Upper lobe of right lung (tissue), 1 donor: ENCODE data around the gene B3GALT5. TPM values are rescaled to one million over a fixed set of nuclear protein-coding genes. Genes with fewer than 3 reads are reported as not detected.
A peak's percentile ranks its signal among the peaks of the same experiment; 100 is the strongest.

ENCODE experiments used
- ATAC-seq: fragments of 200-7000 bp; cut with Tn5 transposase; one replicate; pipeline ENCODE4 v1.9.1; 2020; ENCODE audit warnings: mild to moderate bottlenecking, moderate library complexity
- DNase-seq: peaks from one replicate; pipeline ENCODE4 v3.0.0-alpha.2; 2020
- H3K27ac ChIP-seq: fragments of 200-600 bp; one replicate; pipeline ENCODE4 v1.8.0; 2022
- H3K27me3 ChIP-seq: fragments of 200-600 bp; one replicate; pipeline ENCODE4 v1.8.0; 2022; ENCODE audit warnings: mild to moderate bottlenecking
- H3K36me3 ChIP-seq: fragments of 200-600 bp; one replicate; pipeline ENCODE4 v1.8.0; 2022
- H3K4me1 ChIP-seq: fragments of 200-600 bp; one replicate; pipeline ENCODE4 v1.8.0; 2022
- H3K4me3 ChIP-seq: fragments of 200-600 bp; one replicate; pipeline ENCODE4 v1.8.0; 2022; ENCODE audit warnings: mild to moderate bottlenecking
- H3K9me3 ChIP-seq: fragments of 200-600 bp; one replicate; pipeline ENCODE4 v1.8.0; 2022
- intact Hi-C: fragments of 100-400 bp; cut with DNase I; formaldehyde crosslinking; loops from one replicate; pipeline ENCODE4 v1.11.0; 2022
- total RNA-seq: library from RNA; stranded (reverse); fragmentation: NEBNext Ultra II Directional; extraction: Animal tissue kit (Norgen Biotek cat#: 25700); gene quantifications from one replicate; pipeline ENCODE4 v1.2.1, GENCODE V29; 2021
- TF ChIP-seq, protein P1 (sequence below): fragments of 200-600 bp; IDR thresholded peaks from one replicate; pipeline ENCODE4 v1.8.0; 2022; ENCODE audit warnings: antibody characterized with exemption
- donor health status: DM: no; HTN: yes; CAD: no; lungs with severe emphysema.

Gene B3GALT5
- total RNA-seq, 1 donor from 2014 or later: not detected

DNA sequence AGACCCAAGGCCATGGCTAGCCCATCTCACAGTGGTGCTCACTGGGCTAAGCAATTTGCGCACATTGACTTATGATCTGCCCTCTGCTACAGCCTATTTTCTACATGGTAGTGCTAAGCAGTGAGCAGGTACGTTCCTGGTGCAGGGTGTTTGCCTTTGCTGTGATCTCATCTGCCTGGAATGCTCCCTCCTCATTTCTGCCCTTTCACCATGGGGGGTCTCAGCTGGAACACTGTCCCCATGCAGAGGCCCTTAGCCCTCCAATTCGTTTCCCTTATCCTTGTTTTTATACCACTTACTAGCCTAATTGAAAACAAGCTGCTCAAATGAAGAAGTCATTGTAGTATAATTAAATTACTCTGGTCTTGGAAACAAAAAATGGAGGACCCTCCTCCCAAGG lies 2.0 kb upstream of the B3GALT5 start:
- Histone ChIP-seq H3K36me3 (no peaks in the 10 kb centered on the region), H3K27ac (no peak overlapping the region), H3K27me3 (peaks cover 41% of the 10 kb centered on the region), H3K4me1 (no peaks in the 10 kb centered on the region), H3K4me3 (no peak overlapping the region), H3K9me3 (no peaks in the 10 kb centered on the region)
- intact Hi-C loops: no loop called here
- TF ChIP-seq, protein P1, sequence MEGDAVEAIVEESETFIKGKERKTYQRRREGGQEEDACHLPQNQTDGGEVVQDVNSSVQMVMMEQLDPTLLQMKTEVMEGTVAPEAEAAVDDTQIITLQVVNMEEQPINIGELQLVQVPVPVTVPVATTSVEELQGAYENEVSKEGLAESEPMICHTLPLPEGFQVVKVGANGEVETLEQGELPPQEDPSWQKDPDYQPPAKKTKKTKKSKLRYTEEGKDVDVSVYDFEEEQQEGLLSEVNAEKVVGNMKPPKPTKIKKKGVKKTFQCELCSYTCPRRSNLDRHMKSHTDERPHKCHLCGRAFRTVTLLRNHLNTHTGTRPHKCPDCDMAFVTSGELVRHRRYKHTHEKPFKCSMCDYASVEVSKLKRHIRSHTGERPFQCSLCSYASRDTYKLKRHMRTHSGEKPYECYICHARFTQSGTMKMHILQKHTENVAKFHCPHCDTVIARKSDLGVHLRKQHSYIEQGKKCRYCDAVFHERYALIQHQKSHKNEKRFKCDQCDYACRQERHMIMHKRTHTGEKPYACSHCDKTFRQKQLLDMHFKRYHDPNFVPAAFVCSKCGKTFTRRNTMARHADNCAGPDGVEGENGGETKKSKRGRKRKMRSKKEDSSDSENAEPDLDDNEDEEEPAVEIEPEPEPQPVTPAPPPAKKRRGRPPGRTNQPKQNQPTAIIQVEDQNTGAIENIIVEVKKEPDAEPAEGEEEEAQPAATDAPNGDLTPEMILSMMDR: no peak
- DNase-seq (no peak), ATAC-seq (no peak)

DNA sequence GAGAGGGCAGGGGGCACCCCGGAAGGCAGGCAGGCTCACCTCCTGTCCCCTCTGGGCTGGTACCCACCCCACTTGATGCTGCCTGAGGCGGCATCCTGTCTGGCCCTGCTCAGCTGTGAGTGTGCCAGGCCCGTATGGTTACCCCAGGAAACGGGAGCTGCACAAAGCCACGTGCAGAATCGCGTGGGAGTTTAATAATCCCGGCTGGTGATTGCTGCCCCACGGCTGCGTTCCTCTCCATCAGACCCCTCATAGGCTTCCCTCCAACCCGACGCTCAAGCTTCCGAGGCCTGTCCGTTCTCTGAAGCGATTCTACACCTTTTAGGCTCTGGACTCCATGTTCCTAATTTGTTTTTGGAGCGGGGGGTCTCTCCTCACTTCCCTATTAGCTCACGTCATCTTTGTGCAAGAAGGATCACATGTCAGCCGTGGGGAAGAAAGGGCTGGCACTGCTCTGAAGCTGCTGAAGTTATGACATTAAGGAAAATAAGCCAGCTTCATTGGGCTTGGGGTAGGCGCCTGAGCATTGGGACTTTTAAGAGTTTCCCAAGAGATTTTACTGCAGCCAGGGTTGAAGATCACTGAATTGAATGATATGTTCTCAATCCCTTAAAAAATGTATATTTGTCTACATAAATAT lies 1.1 kb upstream of the B3GALT5 start:
- TF ChIP-seq, protein P1: no peak
- no peaks in the 10 kb centered on the region for H3K9me3 ChIP-seq
- H3K27me3 ChIP-seq: peaks cover 41% of the 10 kb centered on the region
- H3K36me3 ChIP-seq: no peaks in the 10 kb centered on the region
- H3K4me1 ChIP-seq: no peaks in the 10 kb centered on the region
- H3K27ac ChIP-seq: no peak overlapping the region
- DNase-seq: no peak
- intact Hi-C loops: no loop called here
- ATAC-seq: peak; percentile 42
- H3K4me3 ChIP-seq: no peak overlapping the region

DNA sequence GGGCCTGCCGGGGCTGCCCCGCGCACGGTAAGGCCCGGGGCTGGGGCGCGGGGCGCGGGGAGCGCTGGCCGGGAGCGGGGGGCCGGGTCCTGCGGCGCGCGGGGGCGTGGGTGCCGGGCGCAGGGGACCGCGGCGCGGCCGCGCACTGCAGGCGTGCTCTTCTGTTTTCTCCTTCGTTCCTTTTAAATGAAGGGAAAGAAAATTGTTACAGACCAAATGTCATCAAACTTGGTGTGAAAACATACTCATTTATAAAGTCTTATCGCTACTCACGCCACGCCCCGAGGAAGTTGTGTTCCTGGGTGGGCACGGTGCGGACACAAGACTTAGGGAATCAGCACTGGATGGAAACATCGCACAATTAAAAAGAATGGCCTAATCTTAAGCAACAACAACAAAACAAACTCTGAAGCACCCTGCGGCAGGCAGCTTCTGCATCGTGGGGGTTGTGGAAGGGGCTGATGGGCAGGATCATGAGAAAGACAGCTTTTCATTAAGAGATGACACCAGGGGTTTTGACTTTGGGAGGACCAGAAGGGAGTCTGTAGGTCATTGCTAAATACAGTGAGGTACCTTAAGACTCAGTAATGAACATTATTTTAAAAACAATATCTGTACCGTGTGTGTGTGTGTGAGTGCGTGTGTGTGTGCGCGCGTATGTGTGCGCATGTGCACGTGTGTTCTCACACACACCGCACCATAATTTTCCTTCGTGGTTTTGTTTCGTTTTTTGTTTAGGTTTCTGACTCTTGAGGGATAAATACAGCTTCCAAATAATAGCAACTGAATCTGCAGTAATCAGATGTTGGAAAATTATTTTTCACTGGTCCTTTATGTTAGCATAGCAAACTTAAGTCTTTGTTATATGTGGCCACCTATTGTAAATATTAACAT lies 548 bp downstream of the B3GALT5 start:
- ATAC-seq: no peak
- Histone ChIP-seq H3K4me1 (no peaks in the 10 kb centered on the region), H3K27ac (no peak overlapping the region), H3K27me3 (peaks cover 41% of the 10 kb centered on the region), H3K36me3 (no peaks in the 10 kb centered on the region), H3K4me3 (no peak overlapping the region), H3K9me3 (no peaks in the 10 kb centered on the region)
- TF ChIP-seq, protein P1: no peak
- DNase-seq: no peak
- intact Hi-C loops: no loop called here

DNA sequence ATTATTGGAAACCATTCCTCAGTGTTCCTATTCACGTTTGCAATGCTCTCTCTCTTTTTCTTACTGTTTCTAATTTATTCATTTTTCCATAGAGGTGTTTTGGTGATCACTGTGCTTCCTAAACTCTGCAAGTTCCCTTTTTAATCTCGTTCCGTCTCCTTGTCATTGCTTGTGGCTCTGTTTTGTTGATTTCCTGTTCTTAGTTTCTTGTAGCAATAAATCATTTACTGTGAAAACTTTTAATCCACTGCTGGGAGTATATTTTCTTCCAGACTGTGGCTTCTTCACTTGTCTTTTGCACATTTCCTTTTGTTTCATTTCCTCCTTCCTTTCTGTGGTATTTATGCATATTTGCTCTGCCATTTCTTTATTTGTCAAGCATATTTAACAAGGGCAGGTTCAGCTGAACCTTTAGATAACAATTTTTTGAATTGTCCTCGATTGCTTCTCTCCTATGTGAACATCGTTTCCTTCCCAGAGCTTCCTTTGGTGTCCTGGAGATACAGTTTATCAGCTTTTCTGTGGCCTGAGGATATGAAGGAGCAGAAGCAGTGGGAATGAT lies 3.6 kb downstream of the B3GALT5 start:
- H3K4me1 ChIP-seq: no peaks in the 10 kb centered on the region
- H3K9me3 ChIP-seq: no peaks in the 10 kb centered on the region
- H3K27ac ChIP-seq: no peak overlapping the region
- H3K27me3 ChIP-seq: peaks cover 38% of the 10 kb centered on the region
- intact Hi-C loops: no loop called here
- TF ChIP-seq, protein P1: no peak
- no peak for DNase-seq
- no peaks in the 10 kb centered on the region for H3K36me3 ChIP-seq
- no peak for ATAC-seq
- H3K4me3 ChIP-seq: no peak overlapping the region

DNA sequence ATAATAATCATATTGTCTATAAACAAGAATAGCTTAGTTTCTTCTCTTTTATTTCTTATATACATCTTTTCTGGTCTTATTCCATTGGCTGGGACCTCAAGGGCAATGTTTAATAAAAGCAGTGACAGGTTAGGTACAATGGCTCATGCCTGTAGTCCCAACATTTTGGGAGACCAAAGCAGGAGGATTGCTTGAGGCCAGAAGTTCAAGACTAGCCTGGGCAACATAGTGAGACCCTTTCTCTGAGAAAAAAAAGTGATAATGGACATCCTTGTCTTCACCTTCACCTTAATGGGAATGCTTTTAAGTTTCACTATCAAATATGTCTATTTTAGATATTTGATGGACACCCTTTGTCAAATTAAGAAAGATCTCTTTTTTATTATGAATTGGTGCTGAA lies 8.1 kb downstream of the B3GALT5 start:
- Histone ChIP-seq H3K4me1 (no peaks in the 10 kb centered on the region), H3K9me3 (no peaks in the 10 kb centered on the region), H3K27ac (no peak overlapping the region), H3K36me3 (no peaks in the 10 kb centered on the region), H3K27me3 (no peaks in the 10 kb centered on the region), H3K4me3 (no peak overlapping the region)
- intact Hi-C loops: no loop called here
- TF ChIP-seq, protein P1: no peak
- no peak for DNase-seq
- no peak for ATAC-seq
